H9 (cell line): ENCODE results near the gene RNF125. TPM values are rescaled to one million over a fixed set of nuclear protein-coding genes. Genes with fewer than 3 reads are reported as not detected.

Source experiments
- DNase-seq: peaks from one replicate; pipeline ENCODE4 v3.0.0-alpha.2; 2017
- H2AFZ ChIP-seq: one replicate; pipeline ENCODE4 v1.6.1; 2013; ENCODE audit warnings: mild to moderate bottlenecking, low read length, control low read depth, moderate library complexity
- H2AK5ac ChIP-seq: 2 replicates; pipeline ENCODE4 v1.6.1; 2013; ENCODE audit warnings: low read length, control low read depth, mixed read lengths; ENCODE audit not compliant: insufficient read length
- H2BK120ac ChIP-seq: one replicate; pipeline ENCODE4 v1.6.1; 2013; ENCODE audit warnings: low read depth, mild to moderate bottlenecking, low read length, control low read depth, inconsistent platforms; ENCODE audit not compliant: poor library complexity, severe bottlenecking
- H2BK12ac ChIP-seq: 2 replicates; pipeline ENCODE4 v1.6.1; 2013; ENCODE audit warnings: low read length, control low read depth, mixed read lengths, low read depth; ENCODE audit not compliant: insufficient read length
- H2BK15ac ChIP-seq: 2 replicates; pipeline ENCODE4 v1.6.1; 2013; ENCODE audit warnings: low read depth, low read length, control low read depth
- H2BK20ac ChIP-seq: one replicate; pipeline ENCODE4 v1.6.1; 2013; ENCODE audit warnings: low read depth, mild to moderate bottlenecking, low read length, control low read depth, inconsistent platforms; ENCODE audit not compliant: poor library complexity, severe bottlenecking
- H2BK5ac ChIP-seq: 2 replicates; pipeline ENCODE4 v1.6.1; 2013; ENCODE audit warnings: low read length, control low read depth, mixed read lengths; ENCODE audit not compliant: insufficient read length
- H3K14ac ChIP-seq: 2 replicates; pipeline ENCODE4 v1.6.1; 2013; ENCODE audit warnings: low read length, control low read depth; ENCODE audit not compliant: insufficient read depth
- H3K18ac ChIP-seq: 2 replicates; pipeline ENCODE4 v1.6.1; 2013; ENCODE audit warnings: low read depth, mild to moderate bottlenecking, mixed read lengths, low read length, control low read depth; ENCODE audit not compliant: insufficient read length
- H3K23ac ChIP-seq: 2 replicates; pipeline ENCODE4 v1.6.1; 2013; ENCODE audit warnings: low read length, control low read depth, mixed read lengths, low read depth; ENCODE audit not compliant: insufficient read length
- H3K23me2 ChIP-seq: 2 replicates; pipeline ENCODE4 v1.6.1; 2013; ENCODE audit warnings: low read depth, mild to moderate bottlenecking, mixed read lengths, low read length, control low read depth; ENCODE audit not compliant: insufficient read length, poor library complexity, severe bottlenecking
- H3K27ac ChIP-seq: 2 replicates; pipeline ENCODE4 v1.5.1; 2013; ENCODE audit warnings: low read length, control low read depth, mixed read lengths, low read depth; ENCODE audit not compliant: insufficient read length
- H3K27me3 ChIP-seq: 2 replicates; pipeline ENCODE4 v1.6.1; 2013; ENCODE audit warnings: low read length, control low read depth, inconsistent platforms; ENCODE audit not compliant: insufficient read depth
- H3K4ac ChIP-seq: 2 replicates; pipeline ENCODE4 v1.6.1; 2013; ENCODE audit warnings: low read depth, mild to moderate bottlenecking, control low read depth, inconsistent platforms, low read length, moderate library complexity
- H3K4me1 ChIP-seq: 2 replicates; pipeline ENCODE4 v1.6.1; 2013; ENCODE audit warnings: low read length, control low read depth, inconsistent platforms; ENCODE audit not compliant: insufficient read depth
- H3K4me2 ChIP-seq: 2 replicates; pipeline ENCODE4 v1.6.1; 2013; ENCODE audit warnings: low read length, control low read depth, mixed read lengths; ENCODE audit not compliant: insufficient read length, insufficient read depth
- H3K56ac ChIP-seq: 2 replicates; pipeline ENCODE4 v1.6.1; 2013; ENCODE audit warnings: low read depth, mild to moderate bottlenecking, mixed read lengths, low read length, control low read depth; ENCODE audit not compliant: insufficient read length
- H3K79me1 ChIP-seq: 2 replicates; pipeline ENCODE4 v1.6.1; 2013; ENCODE audit warnings: low read depth, mild to moderate bottlenecking, moderate library complexity, low read length, control low read depth, inconsistent platforms; ENCODE audit not compliant: insufficient read depth, poor library complexity, severe bottlenecking
- H3K79me2 ChIP-seq: 2 replicates; pipeline ENCODE4 v1.6.1; 2013; ENCODE audit warnings: low read length, control low read depth, inconsistent platforms; ENCODE audit not compliant: insufficient read depth
- H3K9ac ChIP-seq: 2 replicates; pipeline ENCODE4 v1.6.1; 2013; ENCODE audit warnings: low read length, control low read depth, mixed read lengths; ENCODE audit not compliant: insufficient read length; ENCODE audit errors: extremely low read depth
- H3K9me3 ChIP-seq: one replicate; pipeline ENCODE4 v1.6.1; 2013; ENCODE audit warnings: low read depth, low read length, inconsistent platforms; ENCODE audit not compliant: control insufficient read depth
- H3T11ph ChIP-seq: one replicate; pipeline ENCODE4 v1.6.1; 2013; ENCODE audit warnings: mild to moderate bottlenecking, low read length, control low read depth, inconsistent platforms
- H4K20me1 ChIP-seq: one replicate; pipeline ENCODE4 v1.6.1; 2013; ENCODE audit not compliant: control insufficient read depth, insufficient read length, insufficient read depth
- H4K5ac ChIP-seq: 2 replicates; pipeline ENCODE4 v1.6.1; 2013; ENCODE audit warnings: low read depth, mild to moderate bottlenecking, mixed read lengths, low read length, control low read depth; ENCODE audit not compliant: insufficient read length
- H4K8ac ChIP-seq: replicated peaks from 2 replicates; pipeline ENCODE4 v1.6.1; 2013; ENCODE audit warnings: low read length, control low read depth, mixed read lengths, low read depth; ENCODE audit not compliant: insufficient read length
- H4K91ac ChIP-seq: 2 replicates; pipeline ENCODE4 v1.6.1; 2013; ENCODE audit warnings: low read depth, mild to moderate bottlenecking, moderate library complexity, mixed read lengths, low read length, control low read depth; ENCODE audit not compliant: insufficient read length
- H3K27ac Mint-ChIP-seq, 3 experiments: 2 replicates in 2 of 3; 3 replicates in 1 of 3; pipeline ENCODE4 v1.8.0; 2020 to 2021; ENCODE audit warnings: mixed read lengths in 3 of 3, mild to moderate bottlenecking in 1 of 3, moderate library complexity in 1 of 3
- H3K27me3 Mint-ChIP-seq: 2 replicates; pipeline ENCODE4 v1.8.0; 2021; ENCODE audit warnings: low read depth, mild to moderate bottlenecking, moderate library complexity, mixed read lengths
- H3K36me3 Mint-ChIP-seq, 3 experiments: 2 replicates in 2 of 3; 3 replicates in 1 of 3; pipeline ENCODE4 v1.8.0; 2020 to 2021; ENCODE audit warnings: low read depth in 3 of 3, mixed read lengths in 3 of 3; ENCODE audit not compliant: insufficient read depth in 1 of 3
- H3K4me1 Mint-ChIP-seq, 2 experiments: 2 replicates each; pipeline ENCODE4 v1.8.0; 2020; ENCODE audit warnings: mixed read lengths in 2 of 2
- H3K4me3 Mint-ChIP-seq, 2 experiments: 2 replicates in 1 of 2; 3 replicates in 1 of 2; pipeline ENCODE4 v1.8.0; 2020 to 2021; ENCODE audit warnings: mild to moderate bottlenecking in 2 of 2, mixed read lengths in 2 of 2, moderate library complexity in 1 of 2
- H3K9me3 Mint-ChIP-seq, 2 experiments: 2 replicates in 1 of 2; 3 replicates in 1 of 2; pipeline ENCODE4 v1.8.0; 2020; ENCODE audit warnings: mild to moderate bottlenecking in 2 of 2, mixed read lengths in 2 of 2, moderate library complexity in 1 of 2
- CTCF ChIP-seq: fragments of 200-600 bp; sonication (generic); conservative IDR thresholded peaks from 3 replicates; pipeline ENCODE4 v1.8.0; 2021; ENCODE audit warnings: antibody characterized with exemption, mild to moderate bottlenecking
- WGBS: extraction: QIAGEN DNeasy Blood & Tissue Kit; methylation state at CpG from one replicate; pipeline ENCODE4 v1.1.7; 2013; ENCODE audit warnings: missing lambda C conversion rate, low lambda C conversion rate, mixed read lengths; ENCODE audit not compliant: insufficient read length; ENCODE audit errors: extremely low coverage; 5-methylcytosine and 5-hydroxymethylcytosine counted together
- total RNA-seq: library from RNA; stranded (reverse); gene quantifications from 2 replicates; pipeline ENCODE4 v1.2.1, GENCODE V29; 2021

Gene RNF125
- total RNA-seq, 1 experiment from 2014 or later = 8.3 TPM

- H4K5ac ChIP-seq = no peak overlapping the region
- no peaks in the 10 kb centered on the region for H3K27me3 Mint-ChIP-seq
- H3K79me2 ChIP-seq = no peaks in the 10 kb centered on the region
- DNase-seq = no peak
- H3K27ac Mint-ChIP-seq = peak overlapping the region in 1 of 3 experiments; percentile 69; a peak in 2 of 7 replicates
- no peak for TF ChIP-seq CTCF
- no peak overlapping the region for H3K4me2 ChIP-seq
- no peak overlapping the region for H4K8ac ChIP-seq
- no peaks in the 10 kb centered on the region for H3K23me2 ChIP-seq
- H3K14ac ChIP-seq = no peak overlapping the region
- H3K18ac ChIP-seq = no peak overlapping the region
- no peak overlapping the region for H2AK5ac ChIP-seq
- H2AFZ ChIP-seq = no peak overlapping the region
- no peak overlapping the region for H3K4me3 Mint-ChIP-seq
- peaks cover 0 to 2% (median 0%) of the 10 kb centered on the region in 3 experiments; a peak in 3 of 7 replicates for H3K36me3 Mint-ChIP-seq
- H4K20me1 ChIP-seq = no peaks in the 10 kb centered on the region
- H3K23ac ChIP-seq = no peak overlapping the region
- H3K9me3 ChIP-seq = no peaks in the 10 kb centered on the region
- H3K27ac ChIP-seq = no peak overlapping the region
- no peaks in the 10 kb centered on the region for H3K27me3 ChIP-seq
- H2BK15ac ChIP-seq = no peak overlapping the region
- H3T11ph ChIP-seq = no peak overlapping the region
- no peaks in the 10 kb centered on the region for H3K9me3 Mint-ChIP-seq
- no peaks in the 10 kb centered on the region for H3K79me1 ChIP-seq
- peaks cover 24 to 25% of the 10 kb centered on the region in 2 experiments for H3K4me1 Mint-ChIP-seq
- no peak overlapping the region for H4K91ac ChIP-seq
- peaks cover 4% of the 10 kb centered on the region for H3K4me1 ChIP-seq
- no peak overlapping the region for H3K9ac ChIP-seq
- no peak overlapping the region for H2BK5ac ChIP-seq
- WGBS = no CpG with 5 or more reads among the region's 2 CpGs
- no peak overlapping the region for H2BK120ac ChIP-seq
- H3K4ac ChIP-seq = no peak overlapping the region
- H3K56ac ChIP-seq = no peak overlapping the region
- H2BK12ac ChIP-seq = no peak overlapping the region
- H2BK20ac ChIP-seq = no peak overlapping the region
Measured at GRCh38 chr18:32025744-32026143, 7.1 kb downstream of the RNF125 start.
